Activated CD4-positive, alpha-beta T cell treated with anti-CD3 and anti-CD28 coated beads for 4 hours (primary cell): ENCODE data around the gene FUZ.
A peak's percentile ranks its signal among the peaks of the same experiment; 100 is the strongest.

ENCODE experiments used
- DNase-seq, 2 donors: peaks; one replicate each; pipeline ENCODE4 v3.0.0-alpha.2; 2020

FUZ gene

DNA sequence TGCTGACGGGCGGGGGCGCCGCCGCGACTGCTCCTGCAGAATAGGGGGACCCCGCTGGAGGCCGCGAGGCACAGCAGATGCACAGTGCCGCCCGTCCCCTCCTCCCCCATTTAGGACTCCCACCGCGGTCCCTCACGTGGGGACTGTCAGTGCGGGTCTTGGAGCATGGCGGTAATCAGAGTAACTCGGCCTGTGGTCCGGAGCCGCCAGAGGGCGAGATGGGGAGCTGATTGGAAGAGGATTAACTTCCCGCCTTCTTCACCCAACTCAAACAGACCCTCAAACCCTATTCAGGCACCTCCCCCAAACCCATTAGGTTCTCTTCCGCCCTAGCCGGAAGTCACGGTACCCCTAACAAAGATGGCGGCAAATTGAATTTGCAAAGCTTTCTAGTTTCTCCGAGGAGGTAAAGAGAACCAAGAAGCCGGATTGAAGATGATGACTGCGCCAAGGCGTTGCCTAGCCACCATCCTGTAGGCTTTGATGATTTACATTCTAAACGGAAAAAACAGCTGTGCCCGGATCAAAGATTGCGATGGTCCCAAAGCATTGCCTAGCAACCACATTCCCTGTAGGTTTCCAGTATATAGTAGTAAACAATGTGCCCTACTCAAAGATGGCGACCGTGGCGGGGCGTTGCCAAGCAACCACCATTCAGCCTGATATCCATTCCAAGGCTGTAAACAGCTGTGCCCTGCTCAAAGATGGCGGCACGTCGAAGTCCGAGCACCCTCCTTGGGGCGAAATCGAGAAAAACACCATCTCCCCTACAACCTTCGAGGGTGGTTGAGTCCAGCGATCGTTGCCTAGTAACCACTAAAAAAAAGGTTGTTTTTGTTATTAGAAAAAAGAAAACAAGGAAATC lies at the start of gene FUZ:
Gene FUZ (minus strand): TSS at position 296 of the 865 bp plus-strand sequence. CDS start 186 bp downstream, at position 110.
- peak; percentile 87 to 88 for DNase-seq

- no peak for DNase-seq
Measured at GRCh38 chr19:49862391-49863253, 49.5 kb upstream of the FUZ start.

DNA sequence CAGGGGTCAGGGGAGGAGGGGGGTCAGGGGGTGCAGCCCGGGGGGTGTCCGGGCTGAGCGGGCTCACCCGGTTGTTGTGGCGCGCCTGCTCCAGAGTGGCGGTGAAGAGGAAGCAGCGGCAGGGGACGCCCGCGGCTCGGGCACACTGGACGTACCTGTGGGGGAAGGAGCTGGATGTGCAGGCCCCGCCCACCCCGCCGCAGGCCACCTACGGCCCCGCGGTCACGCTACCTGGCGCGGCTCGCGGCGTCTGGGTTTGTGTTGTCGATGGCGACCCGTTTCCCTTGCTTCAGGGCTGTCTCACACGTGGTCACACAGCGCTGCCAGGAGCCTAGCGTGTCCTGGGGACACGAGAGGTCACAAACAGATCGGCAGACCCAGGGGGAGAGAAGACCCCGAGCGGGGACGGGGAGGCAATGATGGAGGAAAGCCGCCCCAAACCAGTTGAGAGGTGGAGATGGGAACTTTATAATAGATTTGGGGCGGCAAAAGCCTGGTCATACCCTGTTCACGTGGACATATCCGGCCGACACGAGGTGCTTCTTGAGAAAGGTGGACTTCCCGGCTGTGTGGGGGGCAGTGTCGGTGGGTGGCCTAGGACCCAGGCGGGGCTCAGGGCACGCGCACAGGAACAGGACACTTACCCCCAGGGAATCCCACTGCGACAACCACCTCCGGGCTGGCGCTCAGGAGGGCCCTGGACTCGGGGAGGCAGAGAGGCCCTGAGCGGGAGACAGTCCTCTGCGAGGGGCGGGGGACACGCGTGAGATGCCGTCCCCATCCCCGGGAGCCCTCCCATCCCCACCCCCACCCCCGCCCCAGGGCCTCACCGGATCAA lies 48.7 kb upstream of the FUZ start:
- no peak for DNase-seq

- no peak for DNase-seq
Measured at GRCh38 chr19:49861107-49861506, 48.0 kb upstream of the FUZ start.

DNA sequence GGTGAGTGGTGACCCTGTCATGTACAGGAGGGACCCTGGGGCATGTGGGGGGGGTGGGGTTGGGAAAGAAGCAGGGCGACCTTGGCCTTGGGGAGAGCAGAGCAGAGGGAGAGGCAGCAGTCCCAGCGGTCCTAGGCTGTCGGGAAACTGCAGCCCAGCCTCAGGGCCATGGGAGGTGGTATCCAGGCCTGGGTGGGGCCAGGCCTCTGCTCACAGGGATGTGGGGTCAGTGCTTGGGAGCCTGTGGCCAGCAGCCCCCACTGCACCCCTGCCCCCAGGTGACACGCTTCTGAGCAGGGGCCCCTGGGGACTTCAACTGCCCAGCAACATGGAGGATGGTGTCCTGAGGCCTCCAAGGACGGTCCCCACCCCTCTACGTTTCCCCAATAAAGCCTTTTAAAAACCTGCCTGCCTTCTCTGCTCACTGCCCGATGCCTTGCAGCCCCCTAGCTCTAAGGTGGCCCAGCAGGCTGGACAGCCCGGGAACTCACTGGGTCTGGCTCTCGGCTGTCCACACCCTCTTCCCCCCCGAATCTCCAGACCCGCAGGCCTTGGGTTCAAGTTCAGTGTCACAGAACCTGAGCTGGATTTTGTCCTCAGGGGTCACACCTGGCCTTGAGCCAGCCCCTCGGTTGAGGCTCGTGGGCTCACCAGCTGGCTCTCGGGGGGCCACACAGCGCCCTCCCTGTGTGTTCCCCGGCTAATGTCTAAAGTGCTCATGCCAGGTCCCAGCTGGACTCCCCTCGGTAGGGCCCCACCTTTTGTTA lies 47.4 kb upstream of the FUZ start:
- DNase-seq: no peak

DNA sequence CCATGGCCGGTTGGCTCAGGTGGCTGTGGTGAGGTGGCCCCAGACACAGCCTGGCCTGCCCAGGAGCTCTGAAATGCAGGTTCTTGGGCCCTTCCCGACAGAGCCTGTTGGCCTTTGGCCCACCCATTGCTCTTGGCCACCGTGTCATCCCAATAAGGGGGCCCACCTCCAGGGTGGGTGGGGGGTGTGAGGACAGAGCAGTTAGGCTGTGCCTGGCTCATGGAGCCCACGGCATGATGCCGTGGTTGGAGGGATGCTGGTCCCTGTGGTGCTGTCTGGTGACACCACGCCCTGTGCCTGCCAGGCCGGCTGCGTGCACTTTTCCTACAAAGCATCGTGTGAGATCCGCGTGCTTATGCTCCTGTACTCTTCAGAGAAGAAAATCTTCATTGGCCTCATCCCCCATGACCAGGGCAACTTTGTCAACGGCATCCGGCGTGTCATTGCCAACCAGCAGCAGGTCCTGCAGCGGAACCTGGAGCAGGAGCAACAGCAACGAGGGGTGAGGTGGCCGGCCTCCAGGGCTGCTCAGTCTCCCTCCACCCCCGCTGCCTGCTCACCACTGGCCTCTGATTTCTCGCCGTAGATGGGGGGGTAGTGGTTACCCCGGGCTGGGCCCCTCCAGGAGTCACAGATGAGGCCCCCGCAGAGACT lies 46.7 kb upstream of the FUZ start:
- no peak for DNase-seq

DNA sequence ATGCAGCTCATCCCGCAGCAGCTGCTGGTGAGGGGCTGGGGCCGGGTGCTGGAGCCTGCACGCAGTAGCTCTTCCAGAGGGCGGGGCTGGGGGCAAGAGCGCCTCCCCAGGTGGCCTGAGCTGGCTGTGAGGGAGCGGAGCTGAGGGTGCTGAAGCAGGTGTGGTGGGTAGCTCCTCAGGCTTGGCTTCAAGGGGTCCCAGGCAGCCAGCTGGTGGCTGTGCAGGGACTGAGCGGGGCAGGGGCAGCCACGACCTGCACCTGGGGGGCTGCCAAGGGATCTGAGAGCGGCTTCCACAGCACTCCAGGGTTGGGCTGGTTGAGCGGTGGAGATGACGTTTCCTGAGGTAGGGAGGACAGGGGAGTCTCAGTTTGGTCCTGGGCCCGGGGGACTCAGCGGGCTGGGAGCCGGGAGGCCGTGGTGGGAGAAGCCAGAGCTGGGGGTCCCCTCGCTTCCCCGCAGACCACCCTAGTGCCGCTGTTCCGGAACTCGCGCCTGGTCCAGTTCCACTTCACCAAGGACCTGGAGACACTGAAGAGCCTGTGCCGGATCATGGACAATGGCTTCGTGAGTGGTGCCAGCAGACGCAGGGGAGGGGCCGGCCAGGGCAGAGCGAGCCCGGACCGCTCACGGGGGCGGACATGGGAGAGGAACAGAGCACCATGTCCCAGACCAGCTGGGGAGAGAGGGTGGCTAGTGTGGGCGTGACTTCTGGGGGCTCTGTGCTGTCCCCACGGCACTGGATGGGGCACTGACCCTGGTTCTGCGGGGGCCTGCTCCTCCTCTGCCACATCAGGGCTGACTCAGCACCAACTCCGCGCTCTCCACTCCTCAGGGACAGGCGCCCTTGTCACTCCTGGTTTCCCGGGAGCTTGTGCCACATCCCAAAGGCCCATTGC lies 45.2 kb upstream of the FUZ start:
- no peak for DNase-seq

DNA sequence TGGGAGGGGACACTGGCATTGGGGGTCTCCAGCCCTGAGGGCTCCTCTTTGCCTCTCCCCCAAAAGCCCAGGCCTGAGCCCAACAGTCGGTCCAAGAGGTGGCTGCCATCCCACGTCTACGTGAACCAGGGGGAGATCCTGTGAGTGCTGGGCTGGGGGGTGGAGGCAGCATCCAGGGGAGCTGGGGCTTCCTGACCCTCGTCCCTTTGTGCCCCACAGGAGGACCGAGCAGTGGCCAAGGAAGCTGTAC lies 44.7 kb upstream of the FUZ start:
- no peak for DNase-seq

GRCh38 chr19:49857061-49857837 lies 44.2 kb upstream of the FUZ start:
- DNase-seq: no peak

DNA sequence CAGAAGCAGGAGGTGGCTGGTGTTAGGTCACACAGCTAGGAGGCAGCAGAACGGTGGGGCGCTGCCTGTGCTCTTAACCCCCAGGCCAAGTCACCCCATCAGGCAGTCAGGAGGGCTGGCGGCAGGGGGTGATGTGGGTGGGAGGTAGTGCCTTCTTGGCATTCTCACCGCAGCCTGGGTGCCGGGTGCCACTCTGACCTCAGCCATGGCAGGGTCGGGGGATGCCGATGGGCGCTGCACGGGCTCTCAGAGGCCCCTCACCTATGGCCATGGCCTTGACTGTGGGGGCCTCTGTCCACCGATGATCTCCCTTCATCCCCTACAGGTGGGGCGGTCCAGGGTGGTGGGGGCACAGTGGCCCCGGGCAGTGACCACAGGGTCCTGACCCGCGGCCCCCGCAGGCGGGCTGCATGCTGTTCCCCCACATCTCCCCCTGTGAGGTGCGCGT lies 43.5 kb upstream of the FUZ start:
- no peak for DNase-seq

GRCh38 chr19:49855676-49856573 lies 42.8 kb upstream of the FUZ start:
- no peak for DNase-seq

DNA sequence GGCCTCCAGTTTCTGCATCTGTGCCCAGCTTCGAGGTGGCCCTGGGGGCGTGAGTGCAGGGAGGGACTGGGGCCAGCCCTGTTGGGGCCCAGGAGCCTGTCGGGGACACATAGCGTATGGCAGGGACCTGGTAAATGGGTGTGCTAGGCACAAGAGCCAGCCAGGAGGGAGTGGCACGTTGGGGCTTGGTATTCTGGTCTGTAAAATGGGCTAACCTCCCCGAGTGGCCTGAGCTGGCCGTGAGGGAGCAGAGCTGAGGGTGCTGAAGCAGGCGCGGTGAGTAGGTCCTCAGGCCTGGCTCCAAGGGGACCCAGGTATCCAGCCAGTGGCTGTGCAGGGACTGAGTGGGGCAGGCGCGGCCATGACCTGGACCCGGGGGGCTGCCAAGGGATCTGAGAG lies 42.2 kb upstream of the FUZ start:
- DNase-seq: no peak

DNA sequence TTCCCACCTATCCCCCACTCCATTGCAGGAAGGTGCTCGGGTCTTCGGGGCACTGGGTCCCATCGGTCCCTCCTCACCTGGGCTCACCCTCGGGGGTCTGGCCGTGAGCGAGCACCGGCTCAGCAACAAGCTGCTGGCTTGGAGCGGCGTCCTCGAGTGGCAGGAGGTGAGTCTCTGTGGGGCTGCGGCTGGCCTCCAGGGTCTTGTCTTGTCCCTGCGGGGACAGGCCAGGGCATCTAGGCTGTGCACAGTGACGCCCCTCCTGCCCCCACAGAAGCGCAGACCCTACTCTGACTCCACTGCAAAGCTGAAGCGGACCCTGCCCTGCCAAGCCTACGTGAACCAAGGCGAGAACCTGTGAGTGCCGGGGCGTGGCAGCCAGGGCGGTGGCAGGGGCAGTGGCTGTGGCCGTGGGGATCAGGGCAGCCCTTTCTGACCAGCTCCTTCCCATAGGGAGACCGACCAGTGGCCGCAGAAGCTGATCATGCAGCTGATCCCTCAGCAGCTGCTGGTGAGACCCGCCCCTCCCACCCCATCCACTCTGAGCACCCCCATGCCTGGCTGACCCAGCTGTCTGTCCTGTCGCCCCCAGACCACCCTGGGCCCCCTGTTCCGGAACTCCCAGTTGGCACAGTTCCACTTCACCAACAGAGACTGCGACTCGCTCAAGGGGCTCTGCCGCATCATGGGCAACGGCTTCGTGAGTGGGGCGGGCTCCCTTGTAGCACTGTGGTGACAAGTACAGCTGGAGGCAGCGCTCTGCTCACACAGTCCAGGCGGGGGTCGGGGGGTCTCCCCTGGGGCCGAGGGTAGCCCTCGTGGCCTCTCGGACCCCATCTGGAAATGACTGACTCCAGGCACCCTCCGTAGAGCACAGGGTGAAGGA lies 41.5 kb upstream of the FUZ start:
- no peak for DNase-seq

DNA sequence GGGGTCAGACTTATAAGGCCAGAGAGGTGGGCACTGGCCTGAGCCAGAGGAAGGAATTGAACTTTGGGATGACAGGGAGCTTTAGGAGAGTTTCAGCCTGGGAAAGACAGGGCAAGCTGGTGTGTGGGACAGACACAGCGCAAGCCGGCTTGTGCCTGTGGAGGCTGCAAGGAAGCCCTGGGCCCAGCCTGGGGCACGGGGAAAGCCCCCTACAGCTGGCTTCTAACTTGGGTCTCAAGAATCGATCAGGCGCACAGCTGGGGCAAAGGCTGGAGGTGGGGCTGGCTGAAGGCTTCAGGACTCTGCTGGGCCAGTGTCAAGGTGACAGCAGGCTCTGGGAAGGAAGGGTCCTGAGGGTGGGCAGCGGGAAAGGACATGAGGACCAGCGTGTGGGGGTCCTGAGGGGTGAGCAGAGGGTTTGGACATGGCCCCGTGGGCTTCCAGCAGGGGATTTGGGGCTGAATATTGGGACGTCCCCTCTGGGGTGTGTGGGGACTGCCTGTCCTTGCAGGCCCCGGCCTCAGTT lies 40.8 kb upstream of the FUZ start:
- no peak for DNase-seq

DNA sequence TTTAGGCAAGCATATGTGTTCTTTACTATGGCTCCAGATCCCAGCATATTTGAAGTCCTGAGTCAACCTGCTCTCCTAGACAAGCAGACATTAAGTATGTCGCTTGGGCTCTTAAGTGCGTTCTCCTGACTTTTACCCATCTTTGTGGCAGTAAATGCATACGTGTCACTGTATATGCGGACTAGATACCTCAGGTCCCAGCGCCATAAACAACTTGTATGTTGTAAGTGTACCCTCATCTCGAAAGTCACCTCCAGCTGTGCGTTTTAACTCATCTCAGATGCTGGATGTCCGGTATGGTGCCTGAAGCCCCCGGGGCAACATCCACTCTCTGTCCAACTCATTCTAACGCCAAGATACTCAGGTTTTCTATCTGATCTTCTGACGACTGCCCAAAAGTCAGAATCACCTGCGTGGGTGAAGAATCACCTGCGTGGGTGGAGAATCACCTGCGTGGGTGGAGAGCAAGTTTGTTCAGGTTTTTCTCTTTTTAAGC lies 39.6 kb upstream of the FUZ start:
- DNase-seq: no peak

DNA sequence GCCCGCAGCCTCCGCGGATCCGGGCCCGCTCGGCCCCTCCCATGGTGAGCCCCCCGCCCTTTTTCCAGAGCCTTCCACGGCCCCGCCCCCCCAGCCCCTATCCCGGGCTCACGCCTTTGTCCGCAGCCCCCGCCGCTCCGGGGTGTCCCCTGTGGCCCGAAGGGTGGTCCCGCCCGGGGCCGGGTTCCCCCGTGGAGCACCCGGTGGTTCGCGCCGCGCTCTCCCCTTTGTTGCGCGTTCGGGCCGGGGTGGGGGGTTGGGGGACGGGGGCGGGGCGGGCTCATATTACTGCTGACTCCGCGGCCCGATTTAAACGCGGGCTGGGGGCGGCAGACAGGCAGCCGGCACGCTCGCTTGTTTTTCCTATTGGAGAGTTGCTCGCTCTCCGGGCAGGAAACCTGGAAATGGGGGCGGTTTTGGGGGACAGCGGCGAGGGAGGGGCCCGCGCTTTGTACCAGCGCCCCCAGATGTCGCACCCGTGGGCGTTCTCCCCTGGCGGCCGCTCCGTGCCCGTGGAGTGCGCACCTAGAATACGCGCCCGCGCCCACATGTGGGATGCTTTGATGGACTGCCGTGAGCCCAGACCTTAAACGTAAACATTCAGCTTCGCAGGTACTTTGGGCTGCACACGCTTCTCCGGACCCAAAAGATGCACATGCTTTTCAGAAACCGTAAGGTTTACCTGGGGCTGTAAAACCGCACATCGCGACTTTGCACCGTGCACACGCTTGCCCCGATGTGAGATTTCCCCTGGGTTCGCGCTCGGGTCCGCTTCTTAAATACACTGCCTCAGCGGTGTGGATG lies 38.6 kb upstream of the FUZ start:
- DNase-seq: peak in 1 of 2 donors; percentile 40
